Activated CD4-positive, alpha-beta T cell treated with anti-CD3 and anti-CD28 coated beads, Interleukin-2, amount 50 U/mL, for 4 hours (primary cell): ENCODE measurements around the gene ZC3H12C.
"Not testable (repeated sequence)": the region's sequence is repeated elsewhere in the genome, so short reads cannot be mapped to it uniquely, and the experiment has no call there.

Experiments used
- DNase-seq, 2 experiments: peaks; one replicate each; pipeline ENCODE4 v3.0.0-alpha.2; 2020

The ZC3H12C gene

DNA sequence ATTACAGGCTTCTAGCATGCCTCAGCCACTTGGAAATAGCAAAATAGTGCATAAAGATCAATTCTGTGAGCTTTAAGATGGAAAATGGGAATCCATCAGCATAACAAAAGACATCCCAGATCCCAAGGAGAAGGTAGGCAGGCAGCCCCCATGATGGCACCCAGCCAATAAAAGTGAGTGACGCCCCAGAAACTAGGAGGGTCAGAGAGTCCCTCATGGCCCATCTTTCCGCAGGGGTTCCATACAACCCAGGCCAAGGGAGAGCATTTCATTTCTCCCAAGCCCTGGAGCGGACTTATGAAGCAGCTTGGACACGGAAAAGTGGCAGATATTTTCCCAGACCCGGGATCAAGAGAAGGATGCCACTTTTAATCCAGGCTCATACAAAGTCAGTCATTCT lies 93.3 kb downstream of the ZC3H12C start:
- no peak for DNase-seq

GRCh38 chr11:110186867-110187266 lies 93.7 kb downstream of the ZC3H12C start:
- DNase-seq, result no peak

- no peak for DNase-seq
Observed at GRCh38 chr11:110187731-110188130, 94.5 kb downstream of the ZC3H12C start.

DNA sequence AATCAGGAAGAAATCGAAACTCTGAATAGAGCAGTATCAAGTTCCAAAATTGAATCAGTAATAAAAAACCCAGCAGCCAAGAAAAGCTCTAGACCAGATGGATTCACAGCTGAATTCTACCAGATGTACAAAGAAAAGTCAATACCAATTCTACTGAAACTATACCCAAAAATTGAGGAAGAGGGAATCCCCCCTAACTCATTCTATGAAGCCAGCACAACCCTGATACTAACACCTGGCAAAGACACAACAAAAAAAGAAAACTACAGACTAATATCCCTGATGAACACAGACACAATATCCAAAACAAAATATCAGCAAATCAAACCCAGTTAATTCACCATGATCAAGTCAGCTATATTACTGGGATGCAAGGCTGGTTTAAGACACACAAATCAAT lies 97.7 kb downstream of the ZC3H12C start:
- no peak for DNase-seq

GRCh38 chr11:110192604-110193282 lies 99.6 kb downstream of the ZC3H12C start:
- not testable (repeated sequence) for DNase-seq

- not testable (repeated sequence) for DNase-seq
Observed at GRCh38 chr11:110194211-110194766, 101.1 kb downstream of the ZC3H12C start.

DNA sequence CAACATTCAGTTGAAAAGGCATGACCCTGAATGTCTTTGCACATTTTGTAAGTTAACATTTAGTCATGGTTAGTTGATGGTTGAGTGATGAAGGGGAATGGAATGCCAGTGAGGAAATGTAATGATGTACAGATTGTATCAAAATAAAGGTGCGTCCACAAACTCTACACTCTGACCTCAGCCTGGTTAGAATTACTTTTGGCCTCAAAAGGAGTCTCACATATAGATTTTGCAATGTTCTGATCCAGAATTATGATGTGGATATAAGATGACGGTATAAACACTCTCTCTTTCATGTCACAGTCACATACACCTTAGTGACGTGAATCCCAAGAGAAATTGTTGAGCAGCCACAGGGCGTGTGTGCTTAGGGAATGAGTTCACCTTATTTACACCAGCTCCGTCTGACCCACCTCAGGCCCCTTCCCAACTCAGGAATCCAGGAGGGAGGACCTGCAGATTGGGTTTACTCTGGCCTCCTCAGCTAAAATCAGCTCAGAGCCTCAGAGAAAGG lies 103.1 kb downstream of the ZC3H12C start:
- no peak for DNase-seq

GRCh38 chr11:110196884-110197420 lies 103.8 kb downstream of the ZC3H12C start:
- no peak for DNase-seq

DNA sequence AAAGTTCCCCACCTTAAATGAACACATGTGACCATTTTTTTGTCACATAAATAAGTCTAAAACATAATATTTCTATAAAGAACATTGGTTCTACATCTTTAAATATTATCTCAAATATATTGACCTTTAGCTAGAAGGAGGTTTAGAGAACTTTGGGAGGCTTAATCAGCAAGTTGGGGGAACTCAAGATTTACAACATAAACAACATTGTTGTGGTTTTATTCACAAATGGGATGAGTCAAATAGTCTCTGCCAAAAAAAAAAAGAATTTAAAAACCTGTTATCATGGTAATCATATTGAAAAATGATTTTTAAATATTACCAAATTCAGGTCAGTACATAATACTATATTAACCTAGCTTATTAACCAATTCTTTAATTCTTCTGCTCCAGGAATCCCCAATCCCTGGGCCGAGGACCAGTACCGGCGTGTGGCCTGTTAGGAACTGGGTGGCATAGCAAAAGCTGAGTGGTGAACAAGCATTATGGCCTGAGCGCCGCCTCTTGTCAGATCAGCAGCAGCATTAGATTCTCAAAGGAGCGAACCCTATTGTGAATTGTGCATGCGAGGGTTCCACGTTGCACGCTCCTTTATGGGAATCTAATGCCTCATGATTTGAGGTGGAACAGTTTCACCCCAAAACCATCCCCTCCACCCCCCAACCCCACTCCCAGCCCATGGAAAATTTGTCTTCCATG lies 105.0 kb downstream of the ZC3H12C start:
- no peak for DNase-seq

DNA sequence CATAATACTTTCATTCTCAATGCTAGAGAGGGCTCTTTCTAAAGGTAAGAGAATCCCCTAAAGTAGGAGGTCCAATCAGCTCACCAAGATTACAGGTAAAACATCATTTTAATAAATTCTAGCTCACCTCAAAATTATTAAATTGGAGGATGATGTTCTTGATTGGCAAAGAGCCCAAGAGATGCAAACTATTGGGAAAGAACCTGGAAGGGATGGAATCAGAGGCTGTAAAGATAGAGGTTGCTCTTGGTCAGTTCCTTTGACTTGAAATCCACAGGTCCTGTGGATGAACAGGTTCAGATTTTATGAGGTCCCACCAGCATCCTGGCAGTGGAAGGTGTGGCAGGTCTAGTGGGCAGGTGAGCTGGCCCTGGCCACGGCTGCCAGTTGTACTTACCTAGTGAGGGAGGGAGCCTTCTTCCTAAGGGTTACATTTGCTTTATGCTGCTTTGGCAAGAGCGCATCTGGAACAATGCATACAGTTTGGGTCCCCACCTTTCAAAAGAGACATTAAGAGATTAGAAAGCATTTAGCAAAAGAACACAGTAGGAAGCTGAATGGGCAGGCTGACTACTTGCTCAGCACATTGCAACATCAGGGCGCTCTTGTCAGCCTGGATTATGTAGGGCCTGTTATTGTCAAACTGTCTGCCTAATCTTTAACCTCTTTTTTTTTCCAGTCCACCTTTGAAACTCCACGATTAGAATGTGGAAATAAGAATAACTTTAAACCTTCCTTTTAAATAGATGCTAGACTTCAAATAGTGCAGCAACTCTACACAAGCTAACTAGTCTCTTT lies 106.2 kb downstream of the ZC3H12C start:
- DNase-seq, result no peak

- DNase-seq, result no peak
Observed at GRCh38 chr11:110200241-110200640, 107.0 kb downstream of the ZC3H12C start.

GRCh38 chr11:110200836-110201235 lies 107.6 kb downstream of the ZC3H12C start:
- no peak for DNase-seq

GRCh38 chr11:110207123-110207522 lies 113.9 kb downstream of the ZC3H12C start:
- DNase-seq, result no peak

- not testable (repeated sequence) for DNase-seq
Observed at GRCh38 chr11:110208678-110209312, 115.6 kb downstream of the ZC3H12C start.

DNA sequence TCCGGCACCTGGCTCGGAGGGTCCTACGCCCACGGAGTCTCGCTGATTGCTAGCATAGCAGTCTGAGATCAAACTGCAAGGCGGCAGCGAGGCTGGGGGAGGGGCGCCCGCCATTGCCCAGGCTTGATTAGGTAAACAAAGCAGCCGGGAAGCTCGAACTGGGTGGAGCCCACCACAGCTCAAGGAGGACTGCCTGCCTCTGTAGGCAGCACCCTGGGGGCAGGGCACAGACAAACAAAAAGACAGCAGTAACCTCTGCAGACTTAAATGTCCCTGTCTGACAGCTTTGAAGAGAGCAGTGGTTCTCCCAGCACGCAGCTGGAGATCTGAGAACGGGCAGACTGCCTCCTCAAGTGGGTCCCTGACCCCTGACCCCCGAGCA lies 116.1 kb downstream of the ZC3H12C start:
- DNase-seq, result not testable (repeated sequence)

- DNase-seq, result no peak
Observed at GRCh38 chr11:110217223-110217877, 124.2 kb downstream of the ZC3H12C start.

- DNase-seq, result no peak
Observed at GRCh38 chr11:110217936-110218335, 124.7 kb downstream of the ZC3H12C start.

GRCh38 chr11:110219006-110219785 lies 126.0 kb downstream of the ZC3H12C start:
- no peak for DNase-seq
